Measurements from ENCODE around the gene ANO7.

GRCh38 chr2:241153616-241154015 lies 34.9 kb upstream of the ANO7 start:
- no peak for TF ChIP-seq CTCF (IDR thresholded peaks at IDR 0.05; ENCODE audit: borderline replicate concordance, extremely low read depth, low read length, poor library complexity, severe bottlenecking)
- no peak for TF ChIP-seq EZH2 (IDR thresholded peaks at IDR 0.05; ENCODE audit: borderline replicate concordance, low read depth, low read length, severe bottlenecking)

All from DND-41 (cell line).